GM18526 (cell line): ENCODE data around the gene ULK2.

Experiments used
- POLR2A ChIP-seq: IDR thresholded peaks from 3 replicates; pipeline ENCODE4 v1.6.1; 2011; ENCODE audit not compliant: insufficient read length; ENCODE audit errors: extremely low read depth

Gene ULK2

DNA sequence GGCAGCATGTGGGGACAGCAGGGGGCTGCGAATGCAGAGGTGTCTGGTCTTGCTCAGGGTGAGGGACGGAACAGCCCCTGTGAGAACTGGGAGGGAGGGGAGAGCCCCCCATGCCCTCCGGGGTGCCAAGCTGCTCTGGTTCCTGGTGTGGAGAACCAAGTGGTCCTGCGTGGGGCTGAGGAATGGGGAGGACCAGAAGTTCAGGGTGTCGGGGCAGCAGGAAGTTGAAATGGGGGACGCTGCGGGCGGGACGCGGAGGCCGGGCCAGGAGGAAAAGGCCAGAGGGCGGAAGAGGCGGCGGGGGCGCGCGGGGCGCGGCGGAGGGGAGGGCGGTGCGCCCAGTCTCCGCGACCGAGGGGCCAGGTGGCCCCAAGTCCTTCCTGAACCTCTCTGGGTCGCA lies 123.2 kb downstream of the ULK2 start:
- no peak for TF ChIP-seq POLR2A

DNA sequence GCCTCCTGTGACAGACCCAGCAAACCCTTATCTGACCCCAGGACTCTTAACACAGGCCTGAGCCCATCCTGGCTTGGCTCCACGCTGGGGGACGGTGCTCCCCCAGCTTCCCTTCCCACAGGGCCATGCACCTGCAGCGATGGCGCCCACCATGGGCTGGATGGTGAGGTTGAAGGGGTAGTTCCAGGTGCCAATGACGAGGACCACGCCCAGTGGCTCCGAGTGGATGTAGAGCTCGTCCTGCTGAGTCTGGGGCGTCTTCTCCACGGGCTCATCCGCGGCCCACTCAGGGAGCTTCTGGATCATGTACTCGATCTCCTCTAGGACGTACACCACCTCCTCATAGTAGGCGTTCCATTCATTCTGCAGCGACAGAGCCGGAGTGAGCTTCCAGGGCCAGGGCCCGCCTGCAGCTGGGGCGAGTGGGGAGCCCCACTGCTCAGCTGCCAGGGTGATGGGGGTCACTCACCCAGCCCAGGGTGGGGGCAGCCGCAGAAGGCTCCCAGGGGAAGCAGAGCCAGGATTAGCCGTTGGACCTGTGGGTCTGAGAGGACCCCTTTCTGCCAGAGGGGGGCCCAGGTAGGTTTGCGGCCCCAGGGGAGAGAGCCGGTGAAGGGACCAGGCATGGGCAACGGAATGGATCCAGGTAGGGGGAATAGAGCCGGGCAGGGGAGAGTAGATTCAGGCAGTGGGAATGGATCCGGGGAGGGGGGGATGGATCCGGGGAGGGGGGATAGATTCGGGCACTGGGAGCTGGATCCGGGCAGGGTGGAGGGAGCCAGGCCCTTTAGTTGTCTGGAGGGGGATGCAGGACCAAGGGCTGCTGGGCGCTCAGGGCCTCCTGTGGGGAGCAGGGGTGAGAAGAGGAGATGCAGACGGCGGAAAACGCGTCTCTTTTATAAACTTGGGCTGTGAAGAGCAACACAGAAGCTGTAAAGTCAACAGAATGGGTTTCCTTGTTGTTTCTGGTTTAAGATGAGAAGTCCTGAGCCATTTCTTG lies 124.3 kb downstream of the ULK2 start:
- TF ChIP-seq POLR2A: no peak

DNA sequence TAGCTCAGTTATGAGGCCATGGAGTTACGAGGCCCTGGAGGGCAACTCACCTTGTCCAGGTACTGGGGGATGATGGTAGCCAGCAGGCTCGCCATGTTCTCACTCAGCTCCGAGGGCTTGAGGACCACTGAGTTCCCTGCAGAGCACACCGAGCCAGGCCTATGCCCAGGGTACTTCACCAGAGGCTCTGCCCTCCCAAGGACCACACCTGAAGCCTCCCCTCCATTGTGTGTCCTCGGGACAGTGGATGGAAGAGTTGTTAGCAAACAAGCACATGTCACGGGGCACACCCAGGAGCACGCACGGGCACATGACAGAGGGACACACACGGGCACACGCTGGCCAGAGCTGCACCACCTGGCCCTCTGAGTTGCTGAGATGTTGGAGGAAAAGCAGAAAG lies 125.2 kb downstream of the ULK2 start:
- no peak for TF ChIP-seq POLR2A

DNA sequence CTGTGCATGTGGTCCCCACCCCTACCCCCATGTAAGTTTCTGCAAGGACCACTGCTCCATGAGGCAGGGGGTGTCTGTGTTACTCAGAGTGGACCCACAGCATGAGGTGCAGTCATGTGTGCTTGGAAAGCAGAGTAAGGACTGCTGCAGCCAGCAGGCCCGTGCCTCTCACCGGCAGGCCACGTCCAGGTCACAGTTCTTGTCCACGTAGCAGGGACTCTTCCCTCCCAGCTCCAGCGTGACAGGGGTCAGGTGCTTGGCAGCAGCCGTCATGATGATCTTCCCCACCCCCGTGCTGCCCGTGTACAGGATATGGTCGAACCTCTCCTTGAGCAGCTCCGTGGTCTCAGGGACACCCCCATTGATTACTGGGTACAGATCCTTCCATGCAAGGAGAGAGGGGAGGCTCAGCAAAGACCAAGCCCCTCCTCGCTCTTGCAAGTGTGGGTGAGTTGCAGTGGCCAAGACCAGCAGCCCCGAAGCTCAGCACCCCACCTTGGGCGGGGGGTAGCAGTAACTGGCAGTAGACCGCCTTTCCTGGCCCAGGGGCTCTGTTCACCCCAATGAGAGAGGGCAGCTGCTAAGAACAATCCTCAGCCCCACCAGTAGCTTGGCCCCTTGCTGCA lies 125.8 kb downstream of the ULK2 start:
- TF ChIP-seq POLR2A: no peak

DNA sequence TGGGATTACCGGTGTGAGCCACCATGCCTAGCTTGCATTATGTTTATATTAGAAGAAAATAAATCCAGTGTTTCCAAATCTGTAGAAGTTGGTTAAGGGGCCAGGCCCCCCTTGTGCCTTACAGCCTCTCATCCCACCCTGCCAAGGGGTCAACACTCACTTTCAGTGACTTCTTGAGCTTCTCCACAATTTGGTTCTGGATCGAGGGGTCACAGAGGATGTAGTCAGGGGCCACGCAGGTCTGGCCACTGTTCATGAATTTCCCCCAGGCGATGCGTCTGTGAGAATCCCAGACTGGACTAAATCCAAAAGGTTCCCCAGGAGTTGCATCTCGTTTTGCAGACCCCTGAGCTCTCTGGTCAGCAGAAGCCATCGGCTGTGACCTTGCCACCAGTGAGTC lies 126.8 kb downstream of the ULK2 start:
- no peak for TF ChIP-seq POLR2A

DNA sequence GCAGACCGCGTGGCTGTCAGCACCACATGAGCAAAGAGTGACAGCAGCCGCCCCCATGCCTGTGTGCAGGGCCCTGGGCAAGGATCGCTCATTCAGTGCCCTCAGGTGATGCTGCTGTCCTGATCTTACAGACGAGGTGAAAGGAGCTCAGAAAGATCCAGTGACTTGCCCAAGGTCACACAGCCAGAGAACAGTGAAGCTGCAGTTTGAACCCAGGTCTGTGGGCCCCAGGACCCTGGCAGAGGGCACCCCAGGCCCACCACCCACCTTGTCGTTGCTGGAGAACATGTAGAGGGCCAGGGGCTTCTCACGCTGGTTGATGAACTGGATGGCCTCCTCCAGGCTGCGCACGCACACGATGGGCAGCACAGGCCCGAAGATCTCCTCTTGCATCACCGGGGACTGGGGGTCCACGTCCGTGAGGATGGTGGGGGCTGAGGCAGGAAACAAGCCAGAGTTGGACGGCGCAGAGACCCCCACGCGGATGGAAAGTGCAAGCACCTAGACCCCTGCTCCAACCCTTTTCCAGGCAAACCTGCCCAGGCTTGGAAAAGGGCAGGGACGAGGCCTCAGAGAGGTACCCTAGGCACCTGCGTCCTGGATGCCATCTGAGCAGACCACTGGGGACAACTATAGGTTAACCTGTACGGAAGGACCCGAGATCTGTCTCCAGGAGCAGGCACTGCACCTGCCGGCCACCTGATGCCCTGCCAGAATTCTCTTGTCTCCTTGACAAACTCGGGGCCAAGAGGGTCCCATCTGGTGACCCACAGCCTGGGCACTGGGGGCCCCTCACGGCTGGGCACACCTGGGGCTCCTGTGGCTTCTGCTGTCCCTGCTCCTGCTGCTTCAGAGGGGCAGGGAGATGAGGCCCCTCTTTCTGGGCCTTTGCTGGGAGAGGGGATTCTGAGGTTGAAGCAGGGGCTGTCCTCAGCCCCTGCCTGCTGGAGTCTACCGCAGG lies 128.2 kb downstream of the ULK2 start:
- no peak for TF ChIP-seq POLR2A

DNA sequence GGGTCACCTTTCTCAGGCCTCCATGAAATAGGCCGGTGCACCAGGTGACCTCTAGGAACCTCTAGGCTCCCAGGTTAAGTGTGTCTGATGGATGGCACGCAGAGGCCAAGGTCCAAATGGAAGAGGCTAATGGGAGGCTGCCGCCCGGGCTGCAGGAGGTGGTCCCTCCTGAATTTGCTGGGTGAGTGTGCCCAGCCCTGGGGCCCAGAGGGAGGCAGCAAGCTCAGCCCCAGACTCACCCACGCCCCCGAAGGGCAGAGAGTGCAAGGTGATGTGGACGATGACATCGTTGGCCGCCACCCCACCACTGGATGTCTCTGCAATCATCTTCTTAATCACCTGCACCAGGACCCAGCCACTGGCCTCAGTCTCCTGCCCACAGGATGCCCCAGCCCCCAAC lies 129.0 kb downstream of the ULK2 start:
- TF ChIP-seq POLR2A: no peak

DNA sequence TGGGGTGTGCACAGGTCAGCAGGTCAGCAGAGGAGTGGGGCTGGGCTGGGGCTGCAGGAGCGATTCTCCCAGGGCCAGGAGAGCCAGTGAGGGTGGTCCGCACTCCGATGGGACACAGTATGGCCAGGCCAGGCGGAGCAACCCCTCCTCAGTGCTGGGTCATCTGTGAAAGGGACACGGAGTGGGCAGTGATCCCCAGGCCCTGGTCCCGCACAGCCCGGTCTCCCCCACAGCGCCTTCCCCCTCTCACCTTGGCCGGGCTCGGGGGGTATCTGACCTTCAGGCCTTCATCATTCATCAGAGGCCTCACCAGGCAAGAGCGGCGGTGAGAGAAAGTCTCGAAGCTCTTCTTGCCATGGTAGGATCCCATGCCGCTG lies 129.7 kb downstream of the ULK2 start:
- TF ChIP-seq POLR2A: no peak

DNA sequence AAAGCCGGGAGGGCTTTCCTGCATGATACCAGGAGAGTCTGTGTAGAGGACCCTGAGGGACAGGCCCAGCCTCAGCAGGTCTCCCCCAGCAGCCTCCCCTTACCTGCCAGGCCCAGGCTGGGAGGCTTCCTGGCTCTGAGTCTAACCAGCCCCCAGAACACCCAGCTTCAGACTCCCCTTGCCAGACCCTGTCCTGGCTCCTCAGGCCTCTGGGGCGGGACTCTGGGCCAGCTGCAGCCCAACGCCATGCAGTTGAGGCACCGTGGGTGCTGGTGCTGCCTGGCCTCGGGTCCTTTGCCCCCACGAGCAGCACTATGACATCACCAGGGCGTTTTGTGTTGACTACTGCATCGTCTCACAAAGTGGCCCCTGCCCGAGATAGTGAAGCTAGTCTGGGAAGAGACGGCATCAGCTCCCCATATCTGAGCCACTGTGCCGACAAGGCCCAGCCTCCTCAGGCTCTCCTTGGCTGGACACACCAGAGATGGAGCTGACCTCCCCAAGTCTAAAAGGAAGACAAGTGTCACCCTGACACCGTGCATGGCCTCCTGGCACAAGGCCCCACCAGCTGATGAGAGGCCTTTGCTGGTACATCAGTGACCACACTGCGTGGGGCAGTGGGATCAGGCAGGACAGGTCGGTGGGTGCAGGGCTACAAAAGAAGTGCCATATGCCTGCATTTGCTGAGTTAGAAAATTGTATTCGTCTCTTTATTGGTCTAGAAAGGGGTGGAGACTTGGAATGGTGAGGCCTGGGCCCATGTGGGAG lies 130.2 kb downstream of the ULK2 start:
- TF ChIP-seq POLR2A: no peak

DNA sequence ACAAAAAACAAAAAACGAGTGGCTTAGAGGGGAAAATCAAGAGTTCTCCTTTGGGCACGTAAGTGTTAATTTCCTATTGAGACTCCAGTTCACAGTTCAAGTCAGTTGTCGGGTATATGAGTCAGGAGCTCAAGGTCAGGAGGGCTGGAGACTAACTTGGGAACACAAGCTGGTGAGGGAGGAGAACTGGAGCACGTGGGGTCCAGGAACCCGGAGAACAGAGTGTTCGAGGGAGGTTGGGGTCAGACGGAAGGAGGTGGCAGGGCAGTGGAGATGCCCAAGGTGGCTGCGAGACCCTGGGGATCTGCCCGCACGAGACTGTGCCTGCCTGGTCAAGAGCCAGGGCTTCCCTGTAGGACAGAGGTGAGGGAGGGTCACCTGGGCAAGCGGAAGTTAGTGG lies 131.7 kb downstream of the ULK2 start:
- TF ChIP-seq POLR2A: no peak

DNA sequence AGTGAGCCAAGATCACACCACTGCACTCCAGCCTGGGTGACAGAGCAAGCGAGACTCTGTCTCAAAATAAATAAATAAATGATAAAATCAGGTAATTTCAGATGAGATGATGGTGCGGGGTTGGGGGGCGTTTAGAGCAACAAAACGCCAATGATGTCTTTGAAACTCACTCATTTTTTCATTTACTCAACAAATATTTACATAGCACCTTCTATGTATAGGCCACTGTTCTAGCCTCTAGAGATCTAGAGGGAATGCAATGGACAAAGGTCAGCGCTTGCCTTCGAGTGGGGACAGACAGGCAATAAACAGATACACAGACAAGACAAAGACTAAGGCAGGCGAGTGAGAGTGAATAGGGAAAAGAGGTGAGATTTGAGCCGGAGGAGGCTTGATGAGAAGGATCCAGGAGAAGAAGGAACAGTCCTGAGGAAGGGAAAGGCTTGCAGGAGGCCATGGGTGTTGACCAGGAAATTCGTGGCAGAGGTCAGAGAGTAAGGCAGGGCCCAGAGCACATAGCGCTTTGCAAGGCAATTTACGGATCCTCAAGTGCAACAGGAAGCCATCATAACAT lies 133.7 kb downstream of the ULK2 start:
- no peak for TF ChIP-seq POLR2A

DNA sequence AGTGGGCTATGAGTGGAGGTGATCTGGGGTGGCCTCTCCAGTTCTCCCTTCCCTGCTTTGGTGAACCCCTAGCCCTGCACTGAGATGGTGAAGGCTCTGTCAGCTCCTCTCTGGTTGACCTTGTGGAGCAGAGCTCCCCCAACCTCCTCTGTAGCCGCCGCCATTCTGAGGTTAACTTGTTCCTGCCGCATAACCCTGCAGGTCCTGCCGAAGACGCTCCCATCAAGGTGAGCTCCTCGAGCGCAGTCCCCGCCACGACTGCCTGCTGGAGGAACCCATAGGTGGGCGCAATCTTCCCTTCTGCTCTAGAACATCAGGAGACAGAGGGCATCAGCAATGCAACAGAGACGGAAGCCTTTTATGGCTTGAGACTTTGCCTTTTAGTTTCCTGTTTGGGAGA lies 136.1 kb downstream of the ULK2 start:
- TF ChIP-seq POLR2A: no peak

DNA sequence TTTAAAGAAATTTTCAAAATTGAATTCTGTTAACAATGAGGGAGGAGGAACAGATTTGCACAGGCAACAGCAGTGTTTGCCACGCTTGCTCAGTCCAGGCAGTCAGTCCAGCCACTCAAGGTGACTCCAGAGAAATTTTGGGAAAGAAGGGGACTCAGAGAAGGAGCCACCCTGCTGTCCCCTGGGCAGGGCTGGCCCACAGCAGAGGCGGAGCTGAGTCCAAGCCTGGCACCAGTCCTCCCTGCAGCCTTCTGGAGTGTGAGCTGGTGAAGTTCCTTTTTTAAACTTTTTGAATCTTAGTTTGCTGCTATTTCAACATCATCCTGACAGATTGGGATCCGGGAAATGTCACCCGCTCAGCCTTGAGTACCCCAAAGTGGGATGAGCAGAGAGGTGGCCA lies 136.9 kb downstream of the ULK2 start:
- TF ChIP-seq POLR2A: no peak

DNA sequence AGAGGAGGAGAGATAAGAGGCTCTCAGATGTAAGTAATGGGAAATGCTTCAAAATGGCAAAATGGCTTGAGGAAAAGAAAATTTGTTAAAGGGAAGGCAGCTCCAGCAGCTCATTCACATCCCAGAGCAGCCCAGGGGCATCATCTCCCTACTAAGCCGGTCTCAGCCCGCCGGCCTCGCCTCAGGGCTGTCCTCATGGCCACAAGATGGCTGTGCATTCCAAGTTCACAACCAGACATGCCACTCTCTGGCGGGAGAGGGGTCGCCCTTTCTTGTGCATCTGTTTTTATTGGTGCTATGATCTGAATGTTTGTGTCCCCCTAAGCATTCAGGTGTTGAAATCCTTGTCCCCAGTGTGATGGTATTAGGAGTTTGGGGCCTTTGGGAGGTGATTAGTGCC lies 137.8 kb downstream of the ULK2 start:
- TF ChIP-seq POLR2A: no peak
